SU-DHL-6 (cell line): ENCODE data around the gene GNG4.

Experiments used
- H2AFZ ChIP-seq: fragments of 200-600 bp; sonication (generic); 2 replicates; pipeline ENCODE4 v1.6.1; 2014; ENCODE audit warnings: low read depth, mild to moderate bottlenecking, moderate library complexity, mixed read lengths, antibody characterized with exemption, low read length; ENCODE audit not compliant: severe bottlenecking
- H3F3A ChIP-seq: fragments of 200-600 bp; shearing (Covaris generic); 2 replicates; pipeline ENCODE4 v1.6.0; 2016; ENCODE audit warnings: antibody characterized with exemption, mild to moderate bottlenecking; ENCODE audit not compliant: insufficient read depth
- H3K27ac ChIP-seq: fragments of 200-600 bp; sonication (generic); 2 replicates; pipeline ENCODE4 v1.5.1; 2016; ENCODE audit warnings: low read depth, mild to moderate bottlenecking, low read length, moderate library complexity, mixed read lengths
- H3K27me3 ChIP-seq: fragments of 200-600 bp; sonication (generic), shearing (Covaris generic); 2 replicates; pipeline ENCODE4 v1.6.0; 2014; ENCODE audit warnings: mild to moderate bottlenecking, low read length
- H3K36me3 ChIP-seq: fragments of 200-600 bp; sonication (generic); 2 replicates; pipeline ENCODE4 v1.6.1; 2014; ENCODE audit warnings: mild to moderate bottlenecking, low read length, mixed read lengths
- H3K4me2 ChIP-seq: fragments of 300-600, 200-600 bp; shearing (Covaris generic), sonication (generic); 2 replicates; pipeline ENCODE4 v1.6.0; 2014; ENCODE audit warnings: low read length, low read depth, mild to moderate bottlenecking; ENCODE audit not compliant: poor library complexity, severe bottlenecking
- H3K4me3 ChIP-seq: fragments of 200-600 bp; sonication (generic); 2 replicates; pipeline ENCODE4 v1.5.1; 2014; ENCODE audit warnings: antibody characterized with exemption, low read length, mild to moderate bottlenecking, mixed read lengths; ENCODE audit not compliant: insufficient read depth, poor library complexity, severe bottlenecking
- H3K79me2 ChIP-seq: fragments of 200-600 bp; sonication (generic); 2 replicates; pipeline ENCODE4 v1.6.1; 2014; ENCODE audit warnings: mild to moderate bottlenecking, low read length, moderate library complexity; ENCODE audit not compliant: insufficient read depth
- H3K9ac ChIP-seq: fragments of 200-600 bp; sonication (generic); 2 replicates; pipeline ENCODE4 v1.7.0; 2014; ENCODE audit warnings: mild to moderate bottlenecking, low read length
- H3K9me2 ChIP-seq: fragments of 200-600 bp; sonication (generic); replicated peaks from 2 replicates; pipeline ENCODE4 v1.6.1; 2014; ENCODE audit warnings: low read length; ENCODE audit not compliant: insufficient read depth
- H3K9me3 ChIP-seq: fragments of 200-600 bp; sonication (generic); 2 replicates; pipeline ENCODE4 v1.6.1; 2014; ENCODE audit warnings: low read length, mixed read lengths; ENCODE audit not compliant: insufficient read depth
- H4K20me1 ChIP-seq: fragments of 200-600 bp; sonication (generic); 2 replicates; pipeline ENCODE4 v1.6.1; 2014; ENCODE audit warnings: low read depth, mild to moderate bottlenecking, antibody characterized with exemption, low read length, moderate library complexity, mixed read lengths
- EZH2phosphoT487 ChIP-seq: fragments of 200-600 bp; sonication (generic), shearing (Covaris generic); conservative IDR thresholded peaks from 2 replicates; pipeline ENCODE4 v1.6.1; 2018; ENCODE audit warnings: mild to moderate bottlenecking, antibody characterized with exemption, low read length, moderate library complexity, mixed read lengths
- TF ChIP-seq, protein P1 (sequence below): fragments of 200-600 bp; sonication (generic); IDR thresholded peaks from one replicate; pipeline ENCODE4 v1.5.1; 2017; ENCODE audit warnings: antibody characterized with exemption, mild to moderate bottlenecking, low read length, moderate library complexity; ENCODE audit not compliant: insufficient read depth, poor library complexity, severe bottlenecking

Gene GNG4

DNA sequence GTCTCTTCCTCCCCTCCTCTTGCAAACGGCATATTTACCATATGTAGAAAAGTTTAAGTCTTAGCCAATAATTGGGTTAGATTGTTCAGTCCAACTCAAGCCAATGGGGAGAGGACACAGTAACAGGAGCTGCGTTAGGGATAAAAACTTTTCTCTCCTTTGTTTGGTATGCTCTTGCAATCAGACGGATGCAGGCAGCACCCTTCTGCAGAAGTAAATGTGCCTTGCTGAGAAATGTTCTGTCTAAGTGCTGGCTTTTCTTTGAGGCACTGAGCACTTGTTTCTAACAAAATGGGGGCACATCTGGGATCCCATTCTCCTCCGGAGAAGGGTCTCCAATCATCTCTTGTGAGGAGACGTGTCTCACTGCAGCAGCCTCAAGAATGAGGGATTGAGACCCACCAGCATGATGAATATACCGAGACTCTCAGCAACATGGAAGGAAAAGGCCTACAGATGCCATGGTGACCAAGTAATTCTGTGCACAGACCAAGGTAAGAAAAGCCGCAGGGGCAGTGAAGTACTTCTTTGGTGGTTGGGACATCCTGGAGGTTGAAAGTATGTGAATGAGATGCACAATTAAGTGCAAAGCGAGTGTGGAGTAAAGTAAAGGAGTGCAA is 20.7 kb upstream of the GNG4 start:
- Histone ChIP-seq H3F3A (no peaks in the 10 kb centered on the region), H3K27me3 (no peaks in the 10 kb centered on the region), H3K27ac (no peak overlapping the region), H3K9ac (no peak overlapping the region), H3K79me2 (no peaks in the 10 kb centered on the region), H3K36me3 (no peaks in the 10 kb centered on the region), H2AFZ (no peak overlapping the region), H4K20me1 (no peaks in the 10 kb centered on the region), H3K4me3 (no peak overlapping the region), H3K4me2 (no peak overlapping the region), H3K9me2 (no peaks in the 10 kb centered on the region), H3K9me3 (peaks cover 29% of the 10 kb centered on the region)
- no peak for TF ChIP-seq EZH2phosphoT487
- TF ChIP-seq, protein P1, sequence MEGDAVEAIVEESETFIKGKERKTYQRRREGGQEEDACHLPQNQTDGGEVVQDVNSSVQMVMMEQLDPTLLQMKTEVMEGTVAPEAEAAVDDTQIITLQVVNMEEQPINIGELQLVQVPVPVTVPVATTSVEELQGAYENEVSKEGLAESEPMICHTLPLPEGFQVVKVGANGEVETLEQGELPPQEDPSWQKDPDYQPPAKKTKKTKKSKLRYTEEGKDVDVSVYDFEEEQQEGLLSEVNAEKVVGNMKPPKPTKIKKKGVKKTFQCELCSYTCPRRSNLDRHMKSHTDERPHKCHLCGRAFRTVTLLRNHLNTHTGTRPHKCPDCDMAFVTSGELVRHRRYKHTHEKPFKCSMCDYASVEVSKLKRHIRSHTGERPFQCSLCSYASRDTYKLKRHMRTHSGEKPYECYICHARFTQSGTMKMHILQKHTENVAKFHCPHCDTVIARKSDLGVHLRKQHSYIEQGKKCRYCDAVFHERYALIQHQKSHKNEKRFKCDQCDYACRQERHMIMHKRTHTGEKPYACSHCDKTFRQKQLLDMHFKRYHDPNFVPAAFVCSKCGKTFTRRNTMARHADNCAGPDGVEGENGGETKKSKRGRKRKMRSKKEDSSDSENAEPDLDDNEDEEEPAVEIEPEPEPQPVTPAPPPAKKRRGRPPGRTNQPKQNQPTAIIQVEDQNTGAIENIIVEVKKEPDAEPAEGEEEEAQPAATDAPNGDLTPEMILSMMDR, result no peak

DNA sequence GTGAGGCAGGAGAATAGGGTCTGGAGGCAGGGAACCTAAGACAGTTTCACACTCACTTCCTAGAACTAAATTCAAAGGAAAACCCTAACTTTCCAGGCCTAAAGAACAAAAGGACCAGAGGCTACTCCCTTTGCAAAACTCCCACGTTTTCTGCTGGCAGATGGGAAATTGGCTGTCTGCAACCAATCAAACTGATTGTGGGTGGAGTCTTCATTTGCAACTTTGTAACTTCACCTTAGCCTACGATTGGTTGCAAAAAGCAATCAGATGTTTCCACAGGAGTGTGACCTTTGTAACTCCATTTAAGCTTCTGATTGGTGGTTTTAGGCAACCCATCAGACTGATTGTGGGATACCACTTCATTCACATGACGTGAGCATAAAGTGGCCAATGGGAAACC is 19.7 kb upstream of the GNG4 start:
- Histone ChIP-seq H3K79me2 (no peaks in the 10 kb centered on the region), H3K27me3 (no peaks in the 10 kb centered on the region), H3K27ac (no peak overlapping the region), H3K9me3 (peaks cover 29% of the 10 kb centered on the region), H3K36me3 (no peaks in the 10 kb centered on the region), H4K20me1 (no peaks in the 10 kb centered on the region), H3F3A (no peaks in the 10 kb centered on the region), H3K9ac (no peak overlapping the region), H2AFZ (no peak overlapping the region), H3K4me2 (no peak overlapping the region), H3K9me2 (no peaks in the 10 kb centered on the region), H3K4me3 (no peak overlapping the region)
- no peak for TF ChIP-seq EZH2phosphoT487
- TF ChIP-seq, protein P1, result no peak

DNA sequence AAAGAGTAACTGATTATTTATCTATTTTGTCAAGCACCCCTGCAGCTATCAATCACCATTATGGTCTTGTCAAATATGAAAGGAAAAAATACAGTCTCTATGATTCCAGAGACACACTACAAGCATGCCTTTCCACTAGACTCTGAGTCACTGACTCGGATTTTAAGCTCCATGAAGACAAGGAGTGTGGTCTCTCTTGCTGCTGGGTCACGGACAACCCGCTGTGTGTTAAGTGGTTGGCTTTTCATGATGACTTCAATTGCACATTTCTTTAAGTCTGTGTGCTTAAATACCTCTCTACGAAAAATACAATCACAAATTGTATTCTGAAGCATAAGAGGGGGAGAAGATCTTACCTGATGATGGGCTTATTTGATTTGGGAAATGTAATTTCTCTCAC is 14.0 kb upstream of the GNG4 start:
- TF ChIP-seq EZH2phosphoT487, result no peak
- TF ChIP-seq, protein P1, result no peak
- H3K4me3 ChIP-seq, result no peak overlapping the region

More for the DNA sequence above, 14.0 kb upstream of the GNG4 start:
- H3K27me3 ChIP-seq, result no peaks in the 10 kb centered on the region
- no peaks in the 10 kb centered on the region for H3K9me3 ChIP-seq
- H3K27ac ChIP-seq, result no peak overlapping the region
- no peak overlapping the region for H3K4me2 ChIP-seq
- H3K9me2 ChIP-seq, result no peaks in the 10 kb centered on the region
- no peaks in the 10 kb centered on the region for H3F3A ChIP-seq
- H2AFZ ChIP-seq, result no peak overlapping the region
- H3K36me3 ChIP-seq, result no peaks in the 10 kb centered on the region
- no peaks in the 10 kb centered on the region for H4K20me1 ChIP-seq
- no peaks in the 10 kb centered on the region for H3K79me2 ChIP-seq
- no peak overlapping the region for H3K9ac ChIP-seq
